Measurements from ENCODE around the gene NAT14. TPM values are rescaled to one million over a fixed set of nuclear protein-coding genes. Genes with fewer than 3 reads are reported as not detected.
A peak's percentile ranks its signal among the peaks of the same experiment; 100 is the strongest.

NAT14 gene
- polyA plus RNA-seq, 2 of the 4 experiments (the other 2 are of a cell fraction): 16.8 to 50.3 TPM

DNA sequence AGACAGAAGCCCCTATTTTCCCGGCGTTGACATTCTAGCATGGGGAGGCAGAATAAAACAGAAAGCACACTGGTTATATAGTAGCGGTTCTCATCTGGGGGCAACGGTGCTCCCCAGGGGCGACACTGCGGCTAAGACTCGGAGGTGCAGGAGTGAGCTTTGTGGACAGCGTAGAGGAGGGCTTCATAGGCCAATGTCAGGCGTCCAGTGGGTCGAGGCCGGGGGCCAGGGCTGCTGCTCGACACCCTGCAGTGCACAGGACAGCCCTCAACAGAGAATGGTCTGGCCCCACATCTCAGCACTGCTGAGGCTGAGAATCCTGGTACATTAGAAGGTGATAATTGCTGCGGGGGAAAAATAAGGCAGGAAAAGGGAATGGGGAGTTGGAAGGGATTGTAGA is 7.1 kb upstream of the NAT14 start:
- H3K27ac ChIP-seq: peak overlapping the region; percentile 84 to 92; a peak in 3 of 6 replicates
- DNase-seq (ENCODE audit: low read depth in 1 of 2, low spot score in 1 of 2) (no peak), ATAC-seq (no peak), FAIRE-seq (no peak)
- peak overlapping the region; percentile 84 for H3K4me2 ChIP-seq
- WGBS (ENCODE audit: missing lambda C conversion rate): 84% methylated on average over 13 of the region's 13 CpGs
- no peak for TF ChIP-seq FOSB (CRISPR knock-in tag; IDR thresholded peaks at IDR 0.05)
- 0 out of 2 replicates have a peak, but pooled peaks have one; percentile 23 for TF ChIP-seq TP53 (CRISPR knock-in tag; IDR thresholded peaks at IDR 0.05)
- ChIA-PET POLR2A (no interaction called here), CTCF (interaction anchor here (2.0 to 8.2 kb wide), 6 partner anchors 9 to 154 kb away, joined by 5 to 89 read pairs (median 32); partner anchors contain the start of genes C19orf85, NAT14, SSC5D and ZNF865)
- H3K4me3 ChIP-seq: peak overlapping the region; percentile 56
- no peaks in the 10 kb centered on the region for H3K9me3 ChIP-seq
- peaks cover 26% of the 10 kb centered on the region for H3K4me1 ChIP-seq

DNA sequence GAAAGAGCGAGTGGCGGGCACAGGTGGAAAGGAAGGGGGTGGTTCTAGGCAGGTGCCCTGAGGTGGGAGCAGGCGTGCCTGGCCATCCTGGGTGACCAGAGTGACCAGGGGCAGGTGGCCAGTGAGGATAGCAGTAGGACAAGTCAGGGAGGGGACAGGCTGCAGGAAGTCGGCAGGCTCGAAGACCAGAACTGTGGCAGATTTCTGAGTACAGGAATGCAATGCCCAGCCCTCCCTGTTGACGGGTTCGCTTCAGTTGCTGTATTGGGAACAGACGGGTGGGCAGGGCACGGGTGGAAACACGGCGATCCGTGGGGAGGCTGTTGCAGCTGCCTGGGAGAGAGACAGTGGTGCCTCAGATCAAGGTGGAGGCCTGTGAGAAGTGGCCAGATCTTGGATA is 6.6 kb upstream of the NAT14 start:
- Histone ChIP-seq H3K4me2 (peak overlapping the region; percentile 84), H3K4me3 (no peak overlapping the region), H3K4me1 (peaks cover 26% of the 10 kb centered on the region), H3K9me3 (no peaks in the 10 kb centered on the region), H3K27ac (no peak overlapping the region; a peak in 1 of 6 replicates)
- ATAC-seq: no peak
- CTCF ChIA-PET: interaction anchor here (1.2 to 8.2 kb wide), 8 partner anchors 8 to 338 kb away, joined by 3 to 89 read pairs (median 8); partner anchors contain the start of genes C19orf85, NAT14, SSC5D and ZNF865
- POLR2A ChIA-PET: no interaction called here
- no peak for DNase-seq (ENCODE audit: low read depth in 1 of 2, low spot score in 1 of 2)
- TF ChIP-seq POLR2AphosphoS2 (conservative IDR thresholded peaks at IDR 0.05; ENCODE audit: low read length) (no peak), NPAS2 (CRISPR knock-in tag; IDR thresholded peaks at IDR 0.05; ENCODE audit: borderline replicate concordance) (no peak)
- no peak for FAIRE-seq
- WGBS (ENCODE audit: missing lambda C conversion rate): 90% methylated on average over 12 of the region's 12 CpGs

DNA sequence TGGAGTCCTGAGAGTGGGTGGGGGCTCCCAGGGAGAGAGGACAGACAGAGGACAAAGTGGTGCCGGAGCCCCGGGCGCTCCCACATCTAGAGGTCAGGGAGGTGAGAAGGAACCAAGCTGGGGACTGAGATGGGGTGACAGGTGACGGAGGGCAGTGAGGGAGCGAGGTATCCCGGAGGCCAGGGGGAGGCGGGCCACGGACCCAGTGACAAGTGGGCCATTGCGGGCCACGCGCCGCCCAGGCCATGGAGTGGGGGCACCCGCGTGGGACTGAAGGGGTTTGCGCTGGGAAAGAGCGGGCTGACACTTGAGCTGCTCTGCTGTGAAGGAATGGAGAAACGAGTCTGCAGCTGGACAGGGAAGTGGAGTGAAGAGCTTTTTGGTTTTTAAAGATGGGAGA is 5.9 kb upstream of the NAT14 start:
- ChIA-PET POLR2A (no interaction called here), CTCF (interaction anchor here (0.9 to 8.2 kb wide), 9 partner anchors 8 to 338 kb away, joined by 3 to 89 read pairs (median 5); partner anchors contain the start of genes C19orf85, NAT14, SSC5D and ZNF865)
- FAIRE-seq (no peak), DNase-seq (ENCODE audit: low read depth in 1 of 2, low spot score in 1 of 2) (no peak), ATAC-seq (no peak)
- WGBS (ENCODE audit: missing lambda C conversion rate): 91% methylated on average over 17 of the region's 17 CpGs
- Histone ChIP-seq H3K4me3 (no peak overlapping the region), H3K9me3 (no peaks in the 10 kb centered on the region), H3K27ac (peak overlapping the region in 1 of 2 experiments; percentile 17; a peak in 1 of 6 replicates), H3K4me1 (peaks cover 26% of the 10 kb centered on the region), H3K4me2 (no peak overlapping the region; the same call in 2 of the 3 replicates)
- no peak for TF ChIP-seq NR3C1 (IDR thresholded peaks at IDR 0.05)
- TF ChIP-seq ZFP36 (IDR thresholded peaks at IDR 0.05; ENCODE audit: borderline replicate concordance, partially characterized antibody): no peak
- no peak for TF ChIP-seq KDM1A (IDR thresholded peaks at IDR 0.05; ENCODE audit: low read depth)
- TF ChIP-seq, protein P1, sequence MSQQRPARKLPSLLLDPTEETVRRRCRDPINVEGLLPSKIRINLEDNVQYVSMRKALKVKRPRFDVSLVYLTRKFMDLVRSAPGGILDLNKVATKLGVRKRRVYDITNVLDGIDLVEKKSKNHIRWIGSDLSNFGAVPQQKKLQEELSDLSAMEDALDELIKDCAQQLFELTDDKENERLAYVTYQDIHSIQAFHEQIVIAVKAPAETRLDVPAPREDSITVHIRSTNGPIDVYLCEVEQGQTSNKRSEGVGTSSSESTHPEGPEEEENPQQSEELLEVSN (IDR thresholded peaks at IDR 0.05; ENCODE audit: borderline replicate concordance, low read depth): no peak
- no peak for TF ChIP-seq POLR2A (IDR thresholded peaks at IDR 0.05; ENCODE audit: low read length)
- TF ChIP-seq, protein P2, sequence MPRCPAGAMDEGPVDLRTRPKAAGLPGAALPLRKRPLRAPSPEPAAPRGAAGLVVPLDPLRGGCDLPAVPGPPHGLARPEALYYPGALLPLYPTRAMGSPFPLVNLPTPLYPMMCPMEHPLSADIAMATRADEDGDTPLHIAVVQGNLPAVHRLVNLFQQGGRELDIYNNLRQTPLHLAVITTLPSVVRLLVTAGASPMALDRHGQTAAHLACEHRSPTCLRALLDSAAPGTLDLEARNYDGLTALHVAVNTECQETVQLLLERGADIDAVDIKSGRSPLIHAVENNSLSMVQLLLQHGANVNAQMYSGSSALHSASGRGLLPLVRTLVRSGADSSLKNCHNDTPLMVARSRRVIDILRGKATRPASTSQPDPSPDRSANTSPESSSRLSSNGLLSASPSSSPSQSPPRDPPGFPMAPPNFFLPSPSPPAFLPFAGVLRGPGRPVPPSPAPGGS (IDR thresholded peaks at IDR 0.05): no peak
- TF ChIP-seq, protein P3, sequence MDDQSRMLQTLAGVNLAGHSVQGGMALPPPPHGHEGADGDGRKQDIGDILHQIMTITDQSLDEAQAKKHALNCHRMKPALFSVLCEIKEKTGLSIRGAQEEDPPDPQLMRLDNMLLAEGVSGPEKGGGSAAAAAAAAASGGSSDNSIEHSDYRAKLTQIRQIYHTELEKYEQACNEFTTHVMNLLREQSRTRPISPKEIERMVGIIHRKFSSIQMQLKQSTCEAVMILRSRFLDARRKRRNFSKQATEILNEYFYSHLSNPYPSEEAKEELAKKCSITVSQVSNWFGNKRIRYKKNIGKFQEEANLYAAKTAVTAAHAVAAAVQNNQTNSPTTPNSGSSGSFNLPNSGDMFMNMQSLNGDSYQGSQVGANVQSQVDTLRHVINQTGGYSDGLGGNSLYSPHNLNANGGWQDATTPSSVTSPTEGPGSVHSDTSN (IDR thresholded peaks at IDR 0.05): no peak

DNA sequence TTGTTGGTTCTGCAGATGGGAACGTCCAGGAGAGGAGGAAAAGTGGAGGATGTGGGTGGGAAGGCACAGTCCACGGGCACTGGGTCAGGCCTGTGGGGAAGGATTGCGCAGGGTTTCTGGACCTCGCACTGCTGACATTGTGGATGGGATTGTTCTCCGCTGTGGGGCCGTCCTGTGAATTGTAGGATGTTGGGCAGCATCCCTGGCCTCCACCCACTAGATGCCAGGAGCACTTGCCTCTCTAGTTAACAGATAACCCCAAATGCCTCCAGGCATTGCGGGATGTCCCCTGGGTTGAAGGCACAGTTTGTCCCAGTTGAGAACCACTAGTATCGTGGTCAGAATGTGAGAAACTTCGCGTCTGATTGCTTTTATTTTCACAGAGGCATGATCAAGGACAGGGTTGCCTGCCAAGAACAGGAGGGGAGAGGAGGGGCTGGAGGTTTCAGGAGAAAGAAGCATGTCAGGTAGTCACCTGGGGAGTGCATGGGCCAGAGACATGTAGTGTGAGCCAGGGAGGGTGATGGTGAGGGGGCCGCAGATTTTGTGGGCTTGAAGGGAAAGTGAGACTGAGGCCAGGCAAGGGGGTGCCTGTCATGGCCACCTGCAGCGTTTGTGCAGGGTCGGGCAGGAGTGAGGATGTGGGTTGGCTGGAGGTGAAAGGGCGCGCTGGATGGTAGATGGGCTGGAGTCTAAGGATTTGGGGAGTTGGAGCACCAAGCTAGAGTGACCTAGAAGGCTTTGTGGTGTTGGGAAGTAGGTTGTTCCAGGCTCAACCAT is 5.3 kb upstream of the NAT14 start:
- no peak for DNase-seq (ENCODE audit: low read depth in 1 of 2, low spot score in 1 of 2)
- TF ChIP-seq POLR2AphosphoS2 (conservative IDR thresholded peaks at IDR 0.05; ENCODE audit: low read length) (0 out of 2 replicates have a peak, but pooled peaks have one; percentile 44), TFCP2L1 (CRISPR knock-in tag; IDR thresholded peaks at IDR 0.05) (no peak)
- no peaks in the 10 kb centered on the region for H3K9me3 ChIP-seq
- ATAC-seq: no peak
- WGBS (ENCODE audit: missing lambda C conversion rate): 80% methylated on average over 14 of the region's 15 CpGs
- H3K4me3 ChIP-seq: no peak overlapping the region
- POLR2A ChIA-PET: no interaction called here
- peak overlapping the region in 1 of 2 experiments; percentile 17; a peak in 1 of 6 replicates for H3K27ac ChIP-seq
- CTCF ChIA-PET: interaction anchor here (0.9 to 8.2 kb wide), 11 partner anchors 7 to 339 kb away, joined by 3 to 89 read pairs (median 5); partner anchors contain the start of genes C19orf85, NAT14, SSC5D and ZNF865
- peaks cover 32% of the 10 kb centered on the region for H3K4me1 ChIP-seq
- no peak for FAIRE-seq
- no peak overlapping the region; the same call in 2 of the 3 replicates for H3K4me2 ChIP-seq
